HepG2 (cell line): ENCODE data around the gene HOXA1. TPM values are rescaled to one million over a fixed set of nuclear protein-coding genes. Genes with fewer than 3 reads are reported as not detected.

Experiments
- ADNP ChIP-seq: sonication (generic); formaldehyde crosslinking; IDR thresholded peaks from 2 replicates; pipeline ENCODE4 v1.4.0; 2020; ENCODE audit warnings: missing genetic modification reagents
- CREM ChIP-seq, 2 experiments: sonication (generic) in 1 of 2; formaldehyde crosslinking in 1 of 2; IDR thresholded peaks; 2 replicates each; pipeline versions ENCODE4 v1.4.0 to v1.6.1; 2016 to 2020; ENCODE audit warnings: antibody characterized with exemption in 1 of 2, mild to moderate bottlenecking in 1 of 2, missing genetic modification reagents in 1 of 2
- GABPB1 ChIP-seq: IDR thresholded peaks from 2 replicates; pipeline ENCODE4 v1.6.1; 2016; ENCODE audit warnings: mild to moderate bottlenecking, missing genetic modification reagents, moderate library complexity, missing compliant biosample characterization
- RFXANK ChIP-seq: IDR thresholded peaks from 2 replicates; pipeline ENCODE4 v1.6.1; 2016
- RXRB ChIP-seq: IDR thresholded peaks from 2 replicates; pipeline ENCODE4 v1.6.1; 2016; ENCODE audit warnings: borderline replicate concordance, missing genetic modification reagents, missing compliant biosample characterization
- SAP130 ChIP-seq: IDR thresholded peaks from 2 replicates; pipeline ENCODE4 v1.6.1; 2016; ENCODE audit warnings: low read depth
- ZBTB42 ChIP-seq: sonication (generic); formaldehyde crosslinking; IDR thresholded peaks from 2 replicates; pipeline ENCODE4 v1.5.0; 2020; ENCODE audit warnings: mild to moderate bottlenecking, missing genetic modification reagents
- ZFP1 ChIP-seq: IDR thresholded peaks from 2 replicates; pipeline ENCODE4 v1.6.1; 2016
- ZFP62 ChIP-seq: sonication (generic); formaldehyde crosslinking; IDR thresholded peaks from 2 replicates; pipeline ENCODE4 v1.4.0; 2020; ENCODE audit warnings: missing genetic modification reagents
- ZMYM4 ChIP-seq: sonication (generic); formaldehyde crosslinking; IDR thresholded peaks from 2 replicates; pipeline ENCODE4 v1.8.1; 2023; ENCODE audit warnings: mild to moderate bottlenecking, missing genetic modification reagents
- ZNF253 ChIP-seq: sonication (generic); formaldehyde crosslinking; IDR thresholded peaks from 2 replicates; pipeline ENCODE4 v1.8.0; 2022; ENCODE audit warnings: mild to moderate bottlenecking, missing genetic modification reagents, borderline replicate concordance
- ZNF570 ChIP-seq: sonication (generic); formaldehyde crosslinking; IDR thresholded peaks from 2 replicates; pipeline ENCODE4 v1.4.0; 2020; ENCODE audit warnings: mild to moderate bottlenecking, missing genetic modification reagents, borderline replicate concordance
- ZNF646 ChIP-seq: sonication (generic); formaldehyde crosslinking; IDR thresholded peaks from 2 replicates; pipeline ENCODE4 v1.9.0; 2021; ENCODE audit warnings: mild to moderate bottlenecking, missing genetic modification reagents
- ZNF776 ChIP-seq: sonication (generic); formaldehyde crosslinking; IDR thresholded peaks from 2 replicates; pipeline ENCODE4 v1.4.0; 2020; ENCODE audit warnings: mild to moderate bottlenecking, missing genetic modification reagents
- ZNF790 ChIP-seq: sonication (generic); formaldehyde crosslinking; IDR thresholded peaks from 2 replicates; pipeline ENCODE4 v1.8.0; 2022; ENCODE audit warnings: missing genetic modification reagents, mild to moderate bottlenecking, borderline replicate concordance
- ZNF878 ChIP-seq: sonication (generic); formaldehyde crosslinking; IDR thresholded peaks from 2 replicates; pipeline ENCODE4 v1.8.1; 2023; ENCODE audit warnings: mild to moderate bottlenecking, missing genetic modification reagents, moderate library complexity
- polyA plus RNA-seq, 8 experiments: library from polyadenylated mRNA; depleted of rRNA in 3 of 8; stranded (reverse) in 7 of 8; unstranded in 1 of 8; fragments of >200 nt; fragmentation: Illumina TruSeq in 4 of 8; extraction: Trizol in 4 of 8; gene quantifications; 2 replicates each; pipeline versions ENCODE4 v1.2.1 to v1.2.3, GENCODE V29; 2011 to 2016; ENCODE audit warnings: low read depth in 4 of 8, missing spikeins in 1 of 8, mixed read lengths in 1 of 8; ENCODE audit not compliant: insufficient read depth in 1 of 8
- total RNA-seq, 5 experiments: library from RNA; depleted of rRNA; stranded (reverse); fragments of >200 nt; fragmentation: Illumina TruSeq; extraction: Trizol; gene quantifications; 2 replicates each; pipeline ENCODE4 v1.2.3, GENCODE V29; 2016; ENCODE audit warnings: low read depth in 1 of 5
- TF ChIP-seq, protein P1 (sequence below): sonication (generic); formaldehyde crosslinking; IDR thresholded peaks from 2 replicates; pipeline ENCODE4 v1.5.0; 2020; ENCODE audit warnings: mild to moderate bottlenecking, missing genetic modification reagents
- TF ChIP-seq, protein P2 (sequence below): sonication (generic); formaldehyde crosslinking; IDR thresholded peaks from 2 replicates; pipeline ENCODE4 v1.4.0; 2020; ENCODE audit warnings: missing genetic modification reagents, low read depth, mild to moderate bottlenecking, borderline replicate concordance

HOXA1 gene
- total and polyA plus RNA-seq, 2 of the 13 experiments (the other 11 are each of a cell fraction or from before 2014, with no cell fraction given), result 0.18 to 0.20 TPM

- TF ChIP-seq GABPB1 (CRISPR knock-in tag), result peak; percentile 7; the same call in 1 of the 2 replicates
- TF ChIP-seq ZNF878 (CRISPR knock-in tag), result no peak
- peak; percentile 87 for TF ChIP-seq ZMYM4 (CRISPR knock-in tag)
- TF ChIP-seq ADNP (CRISPR knock-in tag), result no peak
- no peak for TF ChIP-seq RFXANK (CRISPR knock-in tag)
- TF ChIP-seq ZBTB42 (CRISPR knock-in tag), result no peak
- TF ChIP-seq ZNF776 (CRISPR knock-in tag), result no peak
- TF ChIP-seq ZNF253 (CRISPR knock-in tag), result no peak
- TF ChIP-seq SAP130 (CRISPR knock-in tag), result peak; percentile 58
- TF ChIP-seq, protein P1, sequence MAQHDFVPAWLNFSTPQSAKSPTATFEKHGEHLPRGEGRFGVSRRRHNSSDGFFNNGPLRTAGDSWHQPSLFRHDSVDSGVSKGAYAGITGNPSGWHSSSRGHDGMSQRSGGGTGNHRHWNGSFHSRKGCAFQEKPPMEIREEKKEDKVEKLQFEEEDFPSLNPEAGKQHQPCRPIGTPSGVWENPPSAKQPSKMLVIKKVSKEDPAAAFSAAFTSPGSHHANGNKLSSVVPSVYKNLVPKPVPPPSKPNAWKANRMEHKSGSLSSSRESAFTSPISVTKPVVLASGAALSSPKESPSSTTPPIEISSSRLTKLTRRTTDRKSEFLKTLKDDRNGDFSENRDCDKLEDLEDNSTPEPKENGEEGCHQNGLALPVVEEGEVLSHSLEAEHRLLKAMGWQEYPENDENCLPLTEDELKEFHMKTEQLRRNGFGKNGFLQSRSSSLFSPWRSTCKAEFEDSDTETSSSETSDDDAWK, result no peak
- peak; percentile 20; the same call in 1 of the 2 replicates for TF ChIP-seq RXRB (CRISPR knock-in tag)
- no peak for TF ChIP-seq ZNF570 (CRISPR knock-in tag)
- TF ChIP-seq CREM (IDR thresholded peaks at IDR 0.05), result peak; percentile 15; the same call in 1 of the 2 replicates
- TF ChIP-seq CREM (CRISPR knock-in tag; IDR thresholded peaks at IDR 0.05), result no peak
- TF ChIP-seq ZFP1, result no peak
- TF ChIP-seq ZNF646, result no peak
- no peak for TF ChIP-seq ZFP62
- TF ChIP-seq, protein P2, sequence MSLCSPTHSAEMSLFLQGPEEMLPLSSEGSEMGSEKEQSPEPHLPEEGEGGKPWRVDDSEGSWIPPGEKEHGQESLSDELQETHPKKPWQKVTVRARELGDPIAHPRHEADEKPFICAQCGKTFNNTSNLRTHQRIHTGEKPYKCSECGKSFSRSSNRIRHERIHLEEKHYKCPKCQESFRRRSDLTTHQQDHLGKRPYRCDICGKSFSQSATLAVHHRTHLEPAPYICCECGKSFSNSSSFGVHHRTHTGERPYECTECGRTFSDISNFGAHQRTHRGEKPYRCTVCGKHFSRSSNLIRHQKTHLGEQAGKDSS (CRISPR knock-in tag), result no peak
- no peak for TF ChIP-seq ZNF790 (CRISPR knock-in tag)
Observed at GRCh38 chr7:27143023-27143949, 47.5 kb upstream of the HOXA1 start, which contains the start of gene HOXA5 (continued).
